ENCODE results near the gene PCCA.

DNA sequence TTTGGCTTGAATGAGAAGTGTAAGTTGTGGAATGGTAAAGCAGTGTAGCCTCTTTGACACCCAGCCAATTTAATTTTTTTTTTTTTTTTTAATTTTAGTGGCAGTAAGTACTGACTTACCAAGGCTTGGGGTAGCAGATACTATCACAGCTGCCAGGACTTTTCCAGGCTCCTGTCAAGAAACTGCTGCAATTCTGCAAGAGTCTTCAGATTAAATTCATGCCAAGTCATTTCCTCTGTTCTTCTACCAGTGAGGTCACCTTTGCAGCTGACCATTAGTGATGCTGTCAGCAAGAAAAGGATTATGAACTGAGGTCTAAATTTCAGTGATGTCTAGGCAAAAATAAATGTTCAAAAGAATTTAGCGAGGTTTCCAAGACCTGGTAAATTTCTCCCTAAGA lies 408.5 kb downstream of the PCCA start:
- TF ChIP-seq CTCF (IDR thresholded peaks at IDR 0.05) = no peak
- TF ChIP-seq POLR2A (IDR thresholded peaks at IDR 0.05) = no peak
- TF ChIP-seq EP300 (IDR thresholded peaks at IDR 0.05) = no peak
- TF ChIP-seq POLR2AphosphoS5 (IDR thresholded peaks at IDR 0.05) = no peak
